ENCODE measurements around the gene CCL14. TPM values are rescaled to one million over a fixed set of nuclear protein-coding genes. Genes with fewer than 3 reads are reported as not detected.
A peak's percentile ranks its signal among the peaks of the same experiment; 100 is the strongest.

CCL14 gene
- total and polyA plus RNA-seq, 4 donors: 2.9 to 66.0 (median 28.3) TPM

- Histone ChIP-seq H3K4me3 (no peak overlapping the region), H3K27ac (ENCODE audit: low read depth in 1 of 2, low read length in 1 of 2) (no peak overlapping the region), H3K27me3 (ENCODE audit: control insufficient read depth in 3 of 3, insufficient read depth in 3 of 3, low read length in 2 of 3) (no peaks in the 10 kb centered on the region), H3K36me3 (ENCODE audit: control insufficient read depth in 4 of 4, insufficient read depth in 4 of 4, low read length in 4 of 4) (no peaks in the 10 kb centered on the region), H3K9me3 (ENCODE audit: control insufficient read depth in 4 of 4, insufficient read depth in 3 of 4, low read length in 3 of 4) (no peaks in the 10 kb centered on the region), H3K9ac (ENCODE audit: insufficient read depth in 1 of 2, low read length in 2 of 2) (no peak overlapping the region), H3K4me1 (ENCODE audit: control insufficient read depth in 5 of 5, insufficient read depth in 5 of 5, low read length in 5 of 5) (no peaks in the 10 kb centered on the region)
- no peak for TF ChIP-seq CTCF (IDR thresholded peaks at IDR 0.05; ENCODE audit: control extremely low read depth, extremely low read depth)
- DNase-seq: no peak
- ATAC-seq (ENCODE audit: insufficient read depth, low FRiP score): no peak
- 71 to 79% methylated on average over 7 of the region's 7 CpGs for WGBS, 2 donors
Observed at GRCh38 chr17:35948092-35948491, 38.4 kb downstream of the CCL14 start.

- Histone ChIP-seq H3K27me3 (ENCODE audit: control insufficient read depth in 3 of 3, insufficient read depth in 3 of 3, low read length in 2 of 3) (no peaks in the 10 kb centered on the region), H3K4me3 (no peak overlapping the region), H3K27ac (ENCODE audit: low read depth in 1 of 2, low read length in 1 of 2) (no peak overlapping the region), H3K9me3 (ENCODE audit: control insufficient read depth in 4 of 4, insufficient read depth in 3 of 4, low read length in 3 of 4) (no peaks in the 10 kb centered on the region), H3K36me3 (ENCODE audit: control insufficient read depth in 4 of 4, insufficient read depth in 4 of 4, low read length in 4 of 4) (no peaks in the 10 kb centered on the region), H3K4me1 (ENCODE audit: control insufficient read depth in 5 of 5, insufficient read depth in 5 of 5, low read length in 5 of 5) (no peaks in the 10 kb centered on the region), H3K9ac (ENCODE audit: insufficient read depth in 1 of 2, low read length in 2 of 2) (no peak overlapping the region)
- DNase-seq (peak; percentile 42 to 54 (median 45)), ATAC-seq (ENCODE audit: insufficient read depth, low FRiP score) (no peak)
- 29 to 33% methylated on average over 12 of the region's 12 CpGs for WGBS, 2 donors
- TF ChIP-seq CTCF (IDR thresholded peaks at IDR 0.05; ENCODE audit: control extremely low read depth, extremely low read depth): peak; percentile 69
Observed at GRCh38 chr17:35947156-35947585, 39.4 kb downstream of the CCL14 start.

GRCh38 chr17:35944151-35944550, 42.4 kb downstream of the CCL14 start:
- Histone ChIP-seq H3K36me3 (ENCODE audit: control insufficient read depth in 4 of 4, insufficient read depth in 4 of 4, low read length in 4 of 4) (no peaks in the 10 kb centered on the region), H3K9ac (ENCODE audit: insufficient read depth in 1 of 2, low read length in 2 of 2) (no peak overlapping the region), H3K9me3 (ENCODE audit: control insufficient read depth in 4 of 4, insufficient read depth in 3 of 4, low read length in 3 of 4) (no peaks in the 10 kb centered on the region), H3K4me1 (ENCODE audit: control insufficient read depth in 5 of 5, insufficient read depth in 5 of 5, low read length in 5 of 5) (no peaks in the 10 kb centered on the region), H3K27me3 (ENCODE audit: control insufficient read depth in 3 of 3, insufficient read depth in 3 of 3, low read length in 2 of 3) (no peaks in the 10 kb centered on the region), H3K27ac (ENCODE audit: low read depth in 1 of 2, low read length in 1 of 2) (no peak overlapping the region), H3K4me3 (no peak overlapping the region)
- 72 to 87% methylated on average over 4 of the region's 4 CpGs for WGBS, 2 donors
- no peak for DNase-seq
- ATAC-seq (ENCODE audit: insufficient read depth, low FRiP score): no peak
- TF ChIP-seq CTCF (IDR thresholded peaks at IDR 0.05; ENCODE audit: control extremely low read depth, extremely low read depth): no peak

GRCh38 chr17:35943537-35943936, 43.0 kb downstream of the CCL14 start, which contains the start of gene LYZL6:
TSS of gene LYZL6 (minus strand) at chr17:35943713. CDS start at chr17:35939356, 4,357 bp downstream.
- no peaks in the 10 kb centered on the region for H3K36me3 ChIP-seq (ENCODE audit: control insufficient read depth in 4 of 4, insufficient read depth in 4 of 4, low read length in 4 of 4)
- TF ChIP-seq CTCF (IDR thresholded peaks at IDR 0.05; ENCODE audit: control extremely low read depth, extremely low read depth): no peak
- H3K27me3 ChIP-seq (ENCODE audit: control insufficient read depth in 3 of 3, insufficient read depth in 3 of 3, low read length in 2 of 3): no peaks in the 10 kb centered on the region
- no peak for DNase-seq
- no peak within 1 kb of the TSS for H3K4me3 ChIP-seq
- H3K9ac ChIP-seq (ENCODE audit: insufficient read depth in 1 of 2, low read length in 2 of 2): no peak within 1 kb of the TSS
- H3K9me3 ChIP-seq (ENCODE audit: control insufficient read depth in 4 of 4, insufficient read depth in 3 of 4, low read length in 3 of 4): no peaks in the 10 kb centered on the region
- 81 to 88% methylated on average over 2 of the region's 2 CpGs for WGBS, 2 donors
- ATAC-seq (ENCODE audit: insufficient read depth, low FRiP score): no peak
- no peaks in the 10 kb centered on the region for H3K4me1 ChIP-seq (ENCODE audit: control insufficient read depth in 5 of 5, insufficient read depth in 5 of 5, low read length in 5 of 5)
- no peak within 1 kb of the TSS for H3K27ac ChIP-seq (ENCODE audit: low read depth in 1 of 2, low read length in 1 of 2)

Data from lung (tissue), 12 donors.